GM19240 (cell line): ENCODE measurements around the gene GUSB.
"Not testable (repeated sequence)": the region's sequence is repeated elsewhere in the genome, so short reads cannot be mapped to it uniquely, and the experiment has no call there.

Source experiments
- DNase-seq: peaks from one replicate; pipeline ENCODE4 v3.0.0; 2011; ENCODE audit warnings: low spot score; ENCODE audit not compliant: insufficient read length

The GUSB gene

DNA sequence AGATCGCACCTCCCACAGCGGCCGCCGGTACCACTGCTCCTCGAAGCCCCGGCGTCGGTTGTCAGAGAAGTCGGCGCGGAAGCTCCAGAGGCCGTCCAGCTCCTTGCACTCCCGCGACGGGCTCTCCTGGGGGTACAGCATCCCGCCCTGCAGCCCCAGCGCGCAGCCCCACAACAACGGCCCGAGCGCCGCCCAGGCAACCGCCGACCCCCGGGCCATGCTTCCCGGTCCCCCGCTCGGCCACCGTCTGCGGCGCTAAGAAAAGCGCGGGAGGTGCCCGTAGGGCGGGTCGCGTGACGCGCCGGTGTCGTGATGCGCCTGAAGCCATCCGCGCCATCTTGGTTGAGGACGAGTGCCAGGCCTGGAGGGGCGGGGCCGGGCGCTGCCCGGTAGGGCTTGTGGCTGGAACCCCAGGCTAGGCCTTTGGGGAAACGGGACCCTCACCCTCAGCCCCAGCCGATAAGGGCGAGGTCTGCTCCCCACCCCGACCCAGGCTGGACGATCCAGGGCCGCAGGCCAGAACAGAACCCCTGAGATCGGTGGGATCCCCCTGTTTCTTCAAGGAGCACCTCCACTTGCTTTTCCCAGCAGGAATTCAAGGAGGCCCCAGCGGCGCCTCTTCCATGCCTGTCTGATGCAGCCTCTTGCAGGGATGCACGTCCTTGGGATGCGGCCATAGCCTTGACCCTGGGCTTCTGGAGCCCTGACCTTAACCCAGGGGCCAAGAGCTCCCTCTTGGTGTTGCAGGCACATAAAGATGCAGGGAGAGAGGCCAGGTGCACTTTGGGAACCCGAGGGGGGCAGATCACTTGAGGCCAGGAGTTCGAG lies at the start of gene GUSB:
GUSB (minus strand) TSS at position 249 of the 828 bp plus-strand sequence; CDS start at position 219, 30 bp downstream.
- DNase-seq, result peak; percentile 72

DNA sequence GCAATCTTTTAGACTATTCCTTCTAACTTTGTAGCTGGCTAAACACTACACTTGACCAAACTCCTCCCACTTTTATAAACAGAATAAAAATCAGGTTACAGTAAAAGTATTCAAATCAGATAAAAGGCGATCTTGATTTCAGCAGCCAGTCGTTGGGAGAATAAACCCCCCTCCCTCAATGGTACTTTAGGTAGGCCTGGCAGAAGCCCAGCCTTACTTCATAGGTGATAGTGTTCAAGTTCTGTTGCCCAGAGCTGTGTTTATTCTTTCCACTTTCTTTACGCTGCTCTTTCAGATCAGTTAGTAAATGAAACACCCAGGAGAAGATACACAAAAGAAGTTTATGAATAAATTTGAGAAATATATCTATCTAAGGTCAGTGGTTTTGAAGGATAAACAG lies 46.3 kb upstream of the GUSB start:
- not testable (repeated sequence) for DNase-seq

DNA sequence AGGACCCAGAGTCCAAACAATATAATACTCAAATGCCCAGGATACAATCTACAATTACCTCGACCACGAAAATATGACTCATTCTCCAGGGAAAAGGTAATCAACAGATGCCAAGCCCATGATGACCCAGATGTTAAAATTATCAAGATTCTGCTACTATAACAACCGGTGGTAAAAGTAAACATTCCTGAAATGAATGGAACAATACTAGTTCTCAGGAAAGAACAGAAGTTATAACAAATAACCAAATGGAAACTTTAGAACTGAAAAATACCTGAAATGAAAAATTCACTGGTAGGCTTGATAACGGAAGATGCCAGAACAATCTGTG lies 34.1 kb upstream of the GUSB start:
- no peak for DNase-seq

DNA sequence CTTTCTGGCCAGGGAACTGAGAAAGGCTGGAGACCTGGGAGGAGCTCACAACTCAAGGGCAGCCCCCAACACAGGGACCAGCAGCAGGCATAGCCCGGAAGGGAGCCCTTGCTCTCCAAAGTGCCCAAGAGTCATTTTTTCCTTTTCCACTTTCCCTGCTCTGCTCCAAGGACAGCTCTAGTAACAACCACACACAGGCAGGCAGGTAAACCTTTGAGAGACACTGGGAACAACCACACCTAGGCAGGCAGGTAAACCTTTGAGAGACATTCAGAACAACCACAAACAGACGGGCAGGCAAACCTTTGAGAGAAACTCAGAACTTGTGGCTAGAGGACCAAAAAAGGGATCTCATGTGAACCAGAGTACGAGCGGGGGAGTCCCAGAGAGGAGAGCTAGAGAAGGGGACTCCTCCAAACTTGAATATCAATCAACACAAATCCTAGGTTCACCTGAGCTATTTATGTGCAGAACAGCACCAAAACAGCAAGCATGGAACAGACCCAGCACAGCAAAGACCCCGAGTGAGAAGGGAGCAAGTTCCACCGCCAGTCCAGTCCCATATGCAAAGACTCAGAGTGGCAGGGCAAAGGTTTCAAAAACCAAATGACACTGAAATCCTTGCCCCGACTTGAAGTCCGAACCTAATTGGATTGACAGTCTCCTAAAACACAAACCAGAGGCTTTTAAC lies 33.6 kb upstream of the GUSB start:
- no peak for DNase-seq

DNA sequence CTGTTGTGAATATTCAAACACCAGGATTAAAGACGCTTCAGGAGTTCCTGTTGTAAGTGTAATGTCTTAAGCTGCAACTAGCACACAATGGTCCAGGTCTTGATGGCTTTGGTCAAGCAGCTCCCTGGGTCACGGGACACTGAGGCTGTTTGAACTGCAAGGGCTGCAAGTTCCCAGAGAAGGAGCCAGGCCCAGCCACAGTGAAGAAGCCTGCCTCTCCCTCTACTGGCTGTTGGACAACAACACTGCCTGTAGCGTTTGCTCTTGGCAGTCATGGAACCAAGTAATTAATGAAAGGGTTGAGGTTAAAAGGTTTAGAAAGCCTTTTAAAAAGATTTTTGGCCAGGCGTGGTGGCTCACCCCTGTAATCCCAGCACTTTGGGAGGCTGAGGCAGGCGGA lies 31.9 kb upstream of the GUSB start:
- no peak for DNase-seq

DNA sequence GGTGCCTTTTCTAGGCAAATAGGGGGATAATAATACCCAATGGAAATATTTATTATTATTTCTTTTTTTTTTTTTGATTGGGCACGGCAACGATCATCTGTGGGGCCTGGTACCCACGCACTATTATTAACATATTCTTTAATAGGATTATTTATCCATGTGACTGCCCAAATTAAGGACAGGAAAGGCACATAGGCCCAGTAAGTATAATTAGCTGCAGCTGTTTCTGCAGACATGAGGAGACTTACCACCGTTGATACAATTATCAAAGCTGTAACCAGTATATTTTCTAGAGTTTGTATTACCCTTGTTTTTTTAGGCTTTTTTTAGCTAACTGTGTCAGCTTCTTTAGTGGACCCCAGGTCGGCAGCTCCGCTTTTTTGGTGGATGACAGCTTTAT lies 25.2 kb upstream of the GUSB start:
- no peak for DNase-seq

DNA sequence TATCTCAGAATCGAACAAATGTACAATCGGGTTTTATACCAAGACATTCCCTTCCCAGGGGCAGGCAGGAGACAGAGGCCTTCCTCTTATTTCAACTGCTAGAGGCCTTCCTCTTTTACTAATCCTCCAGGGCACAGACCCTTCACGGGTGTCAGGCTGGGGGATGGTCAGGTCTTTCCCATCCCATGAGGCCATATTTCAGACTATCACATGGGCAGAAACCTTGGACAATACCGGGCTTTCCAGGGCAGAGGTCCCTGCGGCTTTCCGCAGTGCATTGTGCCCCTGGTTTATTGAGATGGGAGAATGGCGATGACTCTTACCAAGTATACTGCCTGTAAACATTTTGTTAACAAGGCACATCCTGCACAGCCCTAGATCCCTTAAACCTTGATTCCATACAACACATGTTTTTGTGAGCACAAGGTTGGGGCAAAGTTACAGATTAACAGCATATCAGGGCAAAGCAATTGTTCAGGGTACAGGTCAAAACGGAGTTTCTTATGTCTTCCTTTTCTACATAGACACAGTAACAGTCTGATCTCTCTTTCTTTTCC lies 23.2 kb upstream of the GUSB start:
- not testable (repeated sequence) for DNase-seq

DNA sequence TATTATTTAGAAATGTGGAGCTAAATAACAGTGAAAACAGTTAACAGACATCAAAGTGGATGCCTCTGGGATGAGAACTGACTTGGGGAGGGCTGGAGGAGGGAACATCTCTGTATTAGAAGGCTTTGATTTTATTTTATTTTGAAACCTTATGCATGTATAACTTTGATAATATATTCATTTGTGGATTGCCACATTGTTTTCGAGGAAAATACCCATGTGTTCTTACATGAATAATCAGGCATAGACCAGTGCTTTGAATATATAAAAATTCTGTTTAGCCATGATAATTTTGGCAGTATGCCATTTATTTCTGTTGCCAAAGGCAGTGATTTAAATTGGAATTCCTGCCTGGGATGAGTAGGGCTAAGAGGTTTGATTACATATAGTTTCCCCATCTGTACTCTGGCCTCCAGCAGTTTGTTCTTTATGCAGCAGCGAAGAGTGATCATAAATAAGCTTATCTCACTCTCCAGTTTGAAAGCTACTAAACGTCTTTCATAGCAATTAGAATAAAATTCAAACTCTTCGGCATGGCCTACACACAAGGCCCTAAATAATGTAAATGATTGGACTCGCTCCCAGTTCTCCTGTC lies 18.9 kb upstream of the GUSB start:
- not testable (repeated sequence) for DNase-seq

DNA sequence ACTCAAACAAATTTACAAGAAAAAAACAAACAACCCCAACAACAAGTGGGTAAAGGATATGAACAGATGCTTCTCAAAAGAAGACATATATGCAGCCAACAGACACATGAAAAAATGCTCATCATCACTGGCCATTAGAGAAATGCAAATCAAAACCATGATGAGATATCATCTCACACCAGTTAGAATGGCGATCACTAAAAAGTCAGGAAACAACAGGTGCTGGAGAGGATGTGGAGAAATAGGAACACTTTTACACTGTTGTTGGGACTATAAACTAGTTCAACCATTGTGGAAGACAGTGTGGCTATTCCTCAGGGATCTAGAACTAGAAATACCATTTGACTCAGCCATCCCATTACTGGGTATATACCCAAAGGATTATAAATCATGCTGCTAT lies 13.0 kb upstream of the GUSB start:
- not testable (repeated sequence) for DNase-seq

DNA sequence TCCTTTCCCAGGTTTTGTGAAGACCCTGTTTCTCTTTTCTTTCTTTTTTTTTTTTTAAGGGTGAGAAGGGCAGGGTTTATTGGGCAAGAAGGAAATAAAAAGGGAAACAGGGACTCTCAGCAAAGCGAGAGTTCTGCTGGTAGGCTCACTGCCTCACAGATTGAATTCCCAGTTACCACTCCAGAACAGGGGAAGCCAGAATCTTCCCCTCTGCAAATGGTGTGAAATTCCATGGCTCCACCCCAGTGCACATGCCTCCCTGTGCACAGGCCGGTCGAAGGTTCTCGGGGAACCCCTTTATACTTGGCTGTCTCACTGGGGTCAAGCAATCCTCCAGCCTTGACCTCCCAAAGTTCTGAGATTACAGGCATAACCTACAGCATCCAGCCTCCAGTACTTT lies 10.5 kb upstream of the GUSB start:
- no peak for DNase-seq

DNA sequence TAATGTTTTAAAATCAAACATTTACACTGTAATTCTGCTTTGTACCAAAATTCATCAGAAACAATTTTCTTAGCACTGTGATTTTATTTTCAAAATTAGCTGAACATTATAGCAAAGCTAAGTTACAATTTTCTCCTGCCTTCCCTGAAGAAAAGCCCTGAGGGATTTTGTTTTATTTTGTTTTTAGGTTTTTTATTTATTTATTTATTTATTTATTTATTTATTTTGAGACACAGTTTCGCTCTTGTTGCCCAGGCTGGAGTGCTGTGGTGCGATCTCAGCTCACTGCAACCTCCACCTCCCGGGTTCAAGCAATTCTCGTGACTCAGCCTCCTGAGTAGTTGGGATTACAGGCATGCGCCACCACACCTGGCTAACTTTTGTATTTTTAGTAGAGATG lies 9.8 kb upstream of the GUSB start:
- not testable (repeated sequence) for DNase-seq

DNA sequence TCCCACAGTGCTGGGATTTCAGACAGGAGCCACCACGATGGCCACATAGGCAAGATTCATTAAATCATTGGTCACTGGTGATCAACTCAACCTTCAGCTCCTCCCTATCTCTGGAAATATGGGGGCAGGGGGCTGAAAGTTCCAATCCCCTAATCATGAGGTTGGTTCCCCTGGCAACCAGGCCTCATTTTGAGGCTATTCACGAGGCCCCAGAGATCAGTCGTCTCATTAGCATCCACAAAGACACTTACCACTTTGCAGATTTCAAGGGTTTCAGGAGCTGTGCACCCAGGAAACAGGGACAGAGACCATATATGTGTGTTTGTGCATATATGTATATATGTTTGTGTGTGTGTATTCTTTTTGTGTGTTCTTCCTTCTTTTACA lies 7.7 kb upstream of the GUSB start:
- DNase-seq, result no peak

DNA sequence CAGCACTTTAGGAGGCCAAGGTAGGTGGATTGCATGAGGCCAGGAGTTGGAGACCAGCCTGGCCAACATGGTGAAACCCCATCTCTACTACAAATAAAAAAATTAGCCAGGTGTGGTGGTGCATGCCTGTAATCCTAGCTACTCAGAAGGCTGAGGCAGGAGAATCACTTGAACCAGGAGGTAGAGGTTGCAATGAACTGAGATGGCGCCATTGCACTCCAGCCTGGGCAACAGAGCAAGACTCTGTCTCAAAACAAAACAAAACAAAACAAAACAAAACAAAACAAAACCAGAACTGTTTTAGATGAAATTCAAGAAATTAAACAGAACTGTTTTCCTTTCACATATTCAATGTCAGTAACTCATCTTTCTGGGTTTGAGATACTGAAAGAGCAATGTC lies 6.5 kb upstream of the GUSB start:
- DNase-seq, result not testable (repeated sequence)

DNA sequence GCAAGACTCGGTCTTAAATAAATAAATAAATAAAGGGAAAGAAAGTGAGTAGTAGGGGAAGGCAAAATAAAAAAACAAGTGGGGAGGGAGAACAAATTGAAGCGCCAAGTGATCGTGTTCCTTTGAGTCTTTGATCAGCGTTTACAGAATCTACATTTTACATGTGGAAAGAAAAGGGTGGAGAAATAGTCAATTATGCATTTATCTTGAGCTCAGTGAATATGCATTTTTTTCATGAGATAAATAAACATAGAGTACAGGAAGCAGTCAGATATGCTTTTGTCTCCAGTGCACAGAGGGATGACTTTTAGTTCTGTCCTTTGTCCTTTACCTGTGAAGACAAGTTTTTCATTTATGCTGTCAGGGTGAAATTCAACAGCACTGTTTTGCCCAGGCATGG lies 6.1 kb upstream of the GUSB start:
- no peak for DNase-seq

DNA sequence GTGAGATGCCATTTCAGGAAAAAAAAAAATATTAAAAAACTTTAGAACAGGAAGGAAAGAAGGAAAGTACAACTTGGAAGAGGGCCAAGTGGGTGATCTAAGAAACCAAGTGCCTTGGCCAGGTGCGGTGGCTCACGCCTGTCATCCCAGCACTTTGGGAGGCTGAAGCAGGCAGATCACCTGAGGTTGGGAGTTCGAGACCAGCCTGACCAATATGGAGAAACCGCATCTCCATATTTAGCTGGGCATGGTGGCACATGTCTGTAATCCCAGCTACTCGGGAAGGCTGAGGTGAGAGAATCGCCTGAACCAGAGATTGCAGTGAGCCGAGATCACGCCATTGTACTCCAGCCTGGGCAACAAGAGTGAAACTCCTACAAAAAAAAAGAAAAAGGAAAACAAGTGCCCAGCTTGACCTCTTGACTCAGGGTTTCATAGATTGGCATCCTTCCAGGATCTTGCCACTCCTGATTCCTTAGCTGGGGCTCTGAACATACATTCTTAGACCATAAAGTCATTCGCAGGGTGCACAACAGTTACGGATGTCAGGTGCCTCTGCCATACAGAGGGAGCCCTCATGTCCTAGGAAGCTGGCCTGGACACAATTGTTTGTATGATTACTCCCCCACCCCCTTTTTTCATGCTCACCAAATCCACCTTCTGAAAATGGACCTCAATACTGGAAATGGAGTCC lies 2.1 kb upstream of the GUSB start:
- DNase-seq, result no peak

DNA sequence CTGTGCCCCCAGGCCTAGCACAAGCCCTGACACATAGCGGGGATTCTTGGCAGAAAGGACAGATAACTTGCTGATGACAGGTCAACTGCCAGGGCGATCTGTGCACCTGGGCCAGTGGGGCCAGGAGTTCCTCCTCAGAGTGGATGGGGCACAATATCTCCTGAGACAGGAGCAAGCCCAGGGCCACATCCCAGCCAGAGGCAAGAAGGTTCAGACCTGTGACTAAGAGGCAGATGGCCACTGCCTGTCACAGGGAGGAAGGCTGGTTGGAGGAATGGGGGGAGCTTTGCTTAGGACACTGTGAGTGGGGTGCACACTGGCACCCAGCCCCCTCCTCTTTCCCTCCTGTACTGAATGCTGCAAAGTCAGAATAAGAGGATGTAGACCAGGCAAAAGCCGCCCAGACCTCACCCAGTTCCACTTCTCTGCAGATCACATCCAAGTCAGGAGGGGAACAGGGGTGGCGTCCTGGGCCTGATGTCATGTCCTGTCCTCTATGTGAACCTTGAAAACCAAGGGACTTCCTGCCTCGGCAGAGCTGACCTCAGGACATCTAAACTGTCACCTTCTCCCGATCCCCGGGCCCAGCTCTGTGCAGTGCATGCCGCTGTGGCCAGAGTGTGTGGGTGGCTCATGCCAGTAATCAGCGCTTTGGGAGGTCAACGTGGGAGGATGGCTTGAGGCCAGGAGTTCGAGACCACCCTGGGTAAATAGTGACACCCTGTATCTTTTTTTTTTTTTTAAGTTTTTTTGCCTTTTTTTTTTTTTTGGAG lies 1.3 kb downstream of the GUSB start:
- DNase-seq, result peak; percentile 37

DNA sequence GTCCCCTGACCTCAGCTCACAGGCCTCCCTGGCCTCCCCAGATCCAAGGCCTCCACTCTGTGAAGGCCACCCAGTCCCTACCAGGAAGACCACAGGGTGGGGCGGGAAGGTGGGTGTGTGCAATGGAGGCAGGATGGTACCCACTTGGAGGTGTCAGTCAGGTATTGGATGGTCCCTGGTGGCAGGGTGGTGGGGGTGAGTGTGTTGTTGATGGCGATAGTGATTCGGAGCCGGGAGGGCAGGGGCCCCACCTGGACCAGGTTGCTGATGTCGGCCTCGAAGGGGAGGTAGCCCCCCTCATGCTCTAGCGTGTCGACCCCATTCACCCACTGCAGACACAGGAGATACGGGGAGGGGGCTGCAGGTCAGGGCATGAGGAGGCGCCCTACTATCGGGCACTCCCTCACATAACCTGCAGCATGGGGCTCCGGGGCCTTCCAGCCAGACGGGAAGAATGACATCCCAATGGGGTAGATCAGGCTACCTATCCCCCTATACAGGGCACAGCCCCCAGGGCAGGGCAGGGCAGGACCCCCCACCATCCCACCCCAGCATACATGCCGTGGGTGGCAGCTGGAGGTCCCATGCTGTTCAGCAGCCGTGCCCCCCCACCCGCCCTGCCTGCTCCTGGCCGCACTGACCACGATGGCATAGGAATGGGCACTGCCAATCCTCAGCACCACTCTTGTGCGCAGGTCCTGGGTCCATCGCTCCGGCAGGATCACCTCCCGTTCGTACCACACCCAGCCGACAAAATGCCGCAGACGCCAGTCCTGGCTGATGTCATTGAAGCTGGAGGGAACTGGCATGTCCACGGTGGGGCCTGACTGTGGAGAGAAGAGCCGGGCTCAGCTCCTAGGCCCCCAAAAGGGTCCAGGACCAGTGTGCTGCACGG lies 2.2 kb downstream of the GUSB start:
- DNase-seq, result no peak

DNA sequence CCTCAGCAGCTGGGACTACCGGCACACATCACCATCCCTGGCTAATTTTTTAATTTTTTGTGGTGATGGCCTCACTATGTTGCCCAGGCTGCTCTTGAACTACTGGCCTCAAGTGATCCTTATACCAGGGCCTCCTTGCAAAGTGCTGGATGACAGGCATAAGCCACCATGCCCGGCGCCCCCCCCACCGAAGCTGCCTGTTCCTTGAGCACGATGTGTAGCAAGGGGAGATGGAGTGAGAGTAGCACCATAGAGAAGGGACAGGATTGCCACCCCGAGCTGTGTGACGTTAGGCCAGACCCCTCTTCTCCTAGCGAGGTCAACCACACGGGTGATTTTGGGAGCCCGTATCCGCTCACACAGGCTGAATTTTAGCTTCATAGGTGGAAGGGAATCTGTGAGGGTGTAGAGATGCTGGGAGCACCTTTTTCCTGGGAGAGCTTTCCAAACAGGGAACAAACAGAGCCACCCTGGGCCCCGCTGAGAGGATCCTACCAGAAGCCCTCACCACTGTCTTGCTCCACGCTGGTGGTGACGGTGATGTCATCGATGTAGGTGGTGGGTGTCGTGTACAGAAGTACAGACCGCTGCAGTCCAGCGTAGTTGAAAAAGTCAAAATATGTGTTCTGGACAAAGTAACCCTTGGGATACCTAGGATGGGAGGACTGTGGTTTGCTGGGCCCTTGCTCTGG lies 3.0 kb downstream of the GUSB start:
- no peak for DNase-seq

DNA sequence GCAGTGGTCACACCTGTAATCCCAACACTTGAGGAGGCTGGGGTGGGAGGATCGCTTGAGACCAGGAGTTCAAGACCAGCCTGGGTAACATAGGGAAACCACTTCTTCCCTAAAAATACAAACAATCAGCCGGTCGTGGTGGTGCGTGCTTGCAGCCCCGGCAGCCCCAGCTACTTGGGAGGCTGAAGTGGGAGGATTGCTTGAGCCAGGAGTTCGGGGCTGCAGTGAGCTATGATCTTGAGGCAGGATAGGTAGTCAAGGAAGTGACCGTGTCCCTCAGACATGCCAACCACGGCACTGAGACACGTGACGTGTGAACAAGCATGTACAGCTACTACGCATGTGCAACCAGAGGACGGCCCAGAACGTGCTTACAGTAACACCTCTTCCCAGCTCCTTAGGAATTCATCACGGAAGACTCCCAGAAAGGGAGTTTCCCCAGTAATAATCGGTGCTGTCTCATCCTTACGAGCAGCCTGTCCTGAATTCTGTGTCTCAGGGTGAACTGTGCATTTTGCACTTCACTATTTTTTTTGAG lies 5.3 kb downstream of the GUSB start:
- DNase-seq, result no peak
